Measurements from ENCODE around the gene CPNE2.

Gene CPNE2

DNA sequence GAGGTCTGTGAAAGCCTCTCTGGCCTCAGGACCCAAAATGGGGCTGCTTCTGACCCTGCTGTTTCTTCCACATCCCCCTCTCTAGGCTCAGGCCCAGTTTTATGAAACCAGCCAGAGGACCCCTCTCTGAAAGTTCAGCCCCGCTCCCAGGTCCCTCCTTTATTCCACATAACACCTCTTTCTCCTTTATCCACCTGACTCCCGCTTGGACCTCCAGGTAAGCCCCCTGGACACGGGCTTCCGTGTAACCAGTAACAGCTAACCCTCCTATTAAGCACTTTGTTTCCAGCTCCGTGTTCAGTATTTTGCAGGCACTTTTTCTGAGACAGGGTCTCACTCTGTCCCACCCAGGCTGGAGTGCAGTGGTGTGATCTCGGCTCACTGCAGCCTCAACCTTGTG lies 56.1 kb downstream of the CPNE2 start:
- no peak for DNase-seq
- H3K4me3 ChIP-seq (ENCODE audit: low read depth, low read length) = no peak overlapping the region
- H3K27ac ChIP-seq = no peak overlapping the region
- no peaks in the 10 kb centered on the region for H3K27me3 ChIP-seq (ENCODE audit: insufficient read depth, low read depth, severe bottlenecking)
- peaks cover 3% of the 10 kb centered on the region; the same call in 1 of the 2 replicates for H3K36me3 ChIP-seq
- no peaks in the 10 kb centered on the region for H3K9me3 ChIP-seq (ENCODE audit: severe bottlenecking)
- TF ChIP-seq CTCF (IDR thresholded peaks at IDR 0.05; ENCODE audit: low read depth, low read length) = no peak

- Histone ChIP-seq H3K4me3 (ENCODE audit: low read depth, low read length) (no peak overlapping the region), H3K27me3 (ENCODE audit: insufficient read depth, low read depth, severe bottlenecking) (no peaks in the 10 kb centered on the region), H3K36me3 (peaks cover 4% of the 10 kb centered on the region; the same call in 1 of the 2 replicates), H3K27ac (no peak overlapping the region), H3K9me3 (ENCODE audit: severe bottlenecking) (no peaks in the 10 kb centered on the region)
- TF ChIP-seq CTCF (IDR thresholded peaks at IDR 0.05; ENCODE audit: low read depth, low read length) = no peak
- no peak for DNase-seq
Measured at GRCh38 chr16:57149391-57149790, 57.0 kb downstream of the CPNE2 start.

- Histone ChIP-seq H3K9me3 (ENCODE audit: severe bottlenecking) (no peaks in the 10 kb centered on the region), H3K27ac (no peak overlapping the region), H3K36me3 (peaks cover 14% of the 10 kb centered on the region), H3K27me3 (ENCODE audit: insufficient read depth, low read depth, severe bottlenecking) (no peaks in the 10 kb centered on the region), H3K4me3 (ENCODE audit: low read depth, low read length) (no peak overlapping the region)
- DNase-seq = no peak
- no peak for TF ChIP-seq CTCF (IDR thresholded peaks at IDR 0.05; ENCODE audit: low read depth, low read length)
Measured at GRCh38 chr16:57150682-57151330, 58.4 kb downstream of the CPNE2 start.

- H3K9me3 ChIP-seq (ENCODE audit: severe bottlenecking) = no peaks in the 10 kb centered on the region
- no peak for TF ChIP-seq CTCF (IDR thresholded peaks at IDR 0.05; ENCODE audit: low read depth, low read length)
- no peak overlapping the region for H3K4me3 ChIP-seq (ENCODE audit: low read depth, low read length)
- no peak for DNase-seq
- no peaks in the 10 kb centered on the region for H3K27me3 ChIP-seq (ENCODE audit: insufficient read depth, low read depth, severe bottlenecking)
- H3K27ac ChIP-seq = no peak overlapping the region
- H3K36me3 ChIP-seq = peaks cover 18% of the 10 kb centered on the region
Measured at GRCh38 chr16:57151369-57151768, 59.0 kb downstream of the CPNE2 start.

- no peak for TF ChIP-seq CTCF (IDR thresholded peaks at IDR 0.05; ENCODE audit: low read depth, low read length)
- Histone ChIP-seq H3K27ac (no peak overlapping the region), H3K27me3 (ENCODE audit: insufficient read depth, low read depth, severe bottlenecking) (no peaks in the 10 kb centered on the region), H3K9me3 (ENCODE audit: severe bottlenecking) (no peaks in the 10 kb centered on the region), H3K4me3 (ENCODE audit: low read depth, low read length) (no peak overlapping the region), H3K36me3 (peaks cover 24% of the 10 kb centered on the region)
- DNase-seq = no peak
Measured at GRCh38 chr16:57152096-57153093, 60.0 kb downstream of the CPNE2 start.
